Hepatic stellate cell (primary cell): ENCODE data around the gene OPN1LW.
A peak's percentile ranks its signal among the peaks of the same experiment; 100 is the strongest.
"Not testable (repeated sequence)": the region's sequence is repeated elsewhere in the genome, so short reads cannot be mapped to it uniquely, and the experiment has no call there.

Experiments
- DNase-seq: peaks from one replicate; pipeline ENCODE4 v3.0.0; 2011; ENCODE audit warnings: low spot score

Gene OPN1LW

DNA sequence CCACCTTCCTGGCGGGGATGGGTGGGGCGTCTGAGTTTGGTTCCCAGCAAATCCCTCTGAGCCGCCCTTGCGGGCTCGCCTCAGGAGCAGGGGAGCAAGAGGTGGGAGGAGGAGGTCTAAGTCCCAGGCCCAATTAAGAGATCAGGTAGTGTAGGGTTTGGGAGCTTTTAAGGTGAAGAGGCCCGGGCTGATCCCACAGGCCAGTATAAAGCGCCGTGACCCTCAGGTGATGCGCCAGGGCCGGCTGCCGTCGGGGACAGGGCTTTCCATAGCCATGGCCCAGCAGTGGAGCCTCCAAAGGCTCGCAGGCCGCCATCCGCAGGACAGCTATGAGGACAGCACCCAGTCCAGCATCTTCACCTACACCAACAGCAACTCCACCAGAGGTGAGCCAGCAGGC is at the start of gene OPN1LW:
TSS of gene OPN1LW (plus strand) at position 234 of the 400 bp plus-strand sequence. CDS start at position 275, 41 bp downstream.
- not testable (repeated sequence) for DNase-seq

GRCh38 chrX:154094833-154095232 is 49.2 kb upstream of the OPN1LW start:
- no peak for DNase-seq

- DNase-seq: peak; percentile 33
Measured at GRCh38 chrX:154096140-154097002, 47.7 kb upstream of the OPN1LW start.

DNA sequence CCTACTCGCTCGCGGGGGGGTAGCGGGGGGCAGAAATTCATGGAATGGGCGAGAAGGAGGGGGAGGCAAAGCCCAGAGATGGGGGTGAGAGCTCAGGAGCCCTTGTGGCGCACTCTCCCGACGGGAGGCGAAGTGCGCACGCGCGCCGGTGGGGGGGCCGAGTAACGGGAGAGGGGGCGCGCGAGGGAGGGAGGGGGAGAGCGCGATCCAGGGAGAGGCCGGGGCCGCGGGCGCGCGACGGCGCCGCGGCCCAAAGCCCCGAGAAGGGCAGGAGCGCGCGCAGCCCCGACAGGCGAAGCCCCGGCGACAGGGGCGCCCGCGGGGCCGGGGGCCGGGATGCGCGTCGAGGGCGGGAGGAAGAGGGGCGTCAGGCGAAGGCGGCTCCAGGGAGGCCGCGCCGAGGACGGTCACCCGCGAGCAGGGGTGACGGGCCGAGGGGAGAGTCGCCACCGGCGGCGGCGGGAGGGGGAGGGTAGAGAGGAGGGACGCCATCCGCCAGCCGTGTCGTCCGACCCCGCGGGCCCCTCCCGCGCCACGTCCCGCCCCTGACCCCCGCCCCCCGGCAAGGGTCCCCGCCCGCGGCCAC is 46.9 kb upstream of the OPN1LW start:
- DNase-seq: peak; percentile 79

GRCh38 chrX:154097589-154098541 is 46.2 kb upstream of the OPN1LW start, which contains the start of gene MECP2:
Gene MECP2 (minus strand): TSS chrX:154097717.
- peak; percentile 96 for DNase-seq

GRCh38 chrX:154098551-154098950 is 45.5 kb upstream of the OPN1LW start:
- no peak for DNase-seq

DNA sequence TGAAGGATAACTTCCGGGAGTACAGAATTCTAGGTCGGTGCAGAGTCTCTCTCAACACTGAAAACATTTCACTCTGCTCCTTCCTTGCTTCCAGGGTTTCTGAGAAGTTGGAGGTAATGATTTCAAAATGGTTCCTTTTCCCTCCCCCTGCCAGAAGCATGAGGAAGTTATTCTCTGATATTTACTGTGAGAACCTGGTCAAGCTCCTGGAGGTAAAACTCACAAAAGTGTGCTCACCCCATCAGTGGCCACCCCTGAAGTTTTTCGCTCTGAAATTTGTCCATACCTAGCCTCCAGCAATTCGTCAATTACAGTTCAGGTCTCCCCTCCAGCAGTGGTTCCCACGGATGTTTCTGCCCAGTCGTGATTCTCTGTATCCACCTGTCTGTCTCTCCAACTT is 30.3 kb upstream of the OPN1LW start:
- DNase-seq: no peak

- DNase-seq: no peak
Measured at GRCh38 chrX:154114652-154115051, 29.4 kb upstream of the OPN1LW start.

DNA sequence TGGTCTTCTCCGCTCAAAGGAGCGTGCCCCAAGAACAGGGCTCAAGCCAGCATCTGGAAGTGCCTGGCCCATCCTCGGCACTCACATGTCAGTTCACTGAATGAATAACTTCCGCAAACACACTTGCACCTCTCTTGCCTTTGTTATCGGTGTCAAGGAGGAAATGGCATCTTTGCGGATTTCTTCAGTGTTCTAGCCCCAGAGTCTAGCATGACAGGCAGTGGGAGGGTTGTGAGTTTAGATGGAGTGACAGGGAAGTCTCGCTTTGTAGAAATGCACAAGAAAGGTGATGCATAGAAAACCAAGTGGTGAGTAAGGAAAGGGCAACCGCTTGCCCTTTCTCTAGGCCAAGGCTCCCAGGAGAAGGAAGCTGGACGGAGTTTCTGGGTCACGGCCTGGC is 29.0 kb upstream of the OPN1LW start:
- DNase-seq: no peak

DNA sequence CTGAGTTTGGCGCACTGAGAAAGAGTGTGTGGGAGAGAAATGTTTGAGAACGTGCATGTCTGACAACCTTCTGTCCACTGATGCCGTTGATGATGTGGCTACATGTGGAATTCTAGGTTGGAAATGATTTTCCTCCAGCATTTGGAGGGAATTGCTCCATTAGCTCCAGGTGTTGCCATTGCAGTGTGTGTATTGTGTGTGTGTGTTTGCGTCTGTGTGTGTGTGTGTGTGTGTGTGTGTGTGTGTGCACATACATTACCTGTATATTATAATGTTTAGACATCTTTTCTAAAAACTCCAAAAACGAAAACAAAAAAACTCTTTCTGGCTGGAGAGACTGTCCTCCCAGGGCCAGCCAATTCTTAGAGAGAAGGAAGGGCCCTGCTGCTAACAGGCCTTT is 28.3 kb upstream of the OPN1LW start:
- DNase-seq: no peak

DNA sequence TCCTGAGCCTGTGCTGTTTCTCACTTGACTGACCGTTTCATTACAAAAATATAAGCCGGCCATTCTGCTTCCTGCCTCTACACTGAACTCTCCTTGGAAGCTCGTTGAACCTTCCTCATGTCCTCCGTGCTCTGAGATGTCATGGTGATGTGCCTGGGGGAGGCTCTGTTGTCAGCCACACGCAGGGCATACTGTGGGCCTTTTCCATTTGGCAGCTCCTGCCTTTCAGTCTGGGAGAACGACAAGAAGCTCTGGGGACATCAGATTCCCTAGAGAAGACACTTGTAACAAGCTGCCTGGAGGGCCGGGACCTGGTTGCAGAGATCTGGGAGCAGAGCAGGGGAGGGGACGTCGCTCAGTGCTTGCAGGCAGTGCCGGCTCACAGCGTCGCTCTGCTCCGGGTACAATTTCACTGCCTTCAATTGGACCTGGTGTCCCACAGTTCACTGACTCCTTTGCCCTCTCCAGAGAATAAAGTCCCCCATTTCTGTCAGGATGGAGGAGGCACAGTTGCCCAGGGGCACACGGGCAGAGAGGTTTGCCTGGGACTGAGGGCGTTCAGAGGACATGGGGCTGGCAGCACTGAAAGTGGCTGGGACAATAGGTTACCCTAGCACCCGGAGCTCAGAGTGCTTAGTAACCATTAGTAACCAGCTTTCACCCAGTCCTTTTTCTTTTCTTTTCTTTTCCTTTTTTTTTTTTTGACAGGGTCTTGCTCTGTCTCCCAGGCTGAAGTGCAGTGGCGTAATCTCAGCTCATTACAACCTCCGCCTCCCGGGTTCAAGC is 27.4 kb upstream of the OPN1LW start:
- DNase-seq: no peak

GRCh38 chrX:154117566-154117965 is 26.5 kb upstream of the OPN1LW start:
- DNase-seq: no peak

- no peak for DNase-seq
Measured at GRCh38 chrX:154120567-154120966, 23.5 kb upstream of the OPN1LW start.

DNA sequence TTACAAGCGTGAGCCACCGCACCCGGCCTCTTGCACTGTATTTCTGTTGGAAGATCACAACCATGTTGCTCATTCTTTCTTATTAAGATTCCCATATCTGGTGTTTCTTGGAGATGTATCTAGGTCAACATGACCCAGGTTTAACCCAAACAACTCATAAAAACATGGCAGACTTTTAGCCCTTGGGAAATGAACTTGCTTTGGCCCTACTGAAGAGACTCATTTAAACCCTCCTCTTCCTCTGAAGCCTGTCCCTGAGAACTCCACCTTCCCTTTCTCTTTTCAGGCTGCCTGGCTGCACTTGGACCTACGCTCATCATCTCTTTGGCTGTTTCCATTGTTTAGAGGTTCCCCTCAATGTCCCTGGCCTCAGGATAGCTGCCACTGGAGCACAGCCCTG is 22.8 kb upstream of the OPN1LW start:
- no peak for DNase-seq

GRCh38 chrX:154121961-154122360 is 22.1 kb upstream of the OPN1LW start:
- no peak for DNase-seq

DNA sequence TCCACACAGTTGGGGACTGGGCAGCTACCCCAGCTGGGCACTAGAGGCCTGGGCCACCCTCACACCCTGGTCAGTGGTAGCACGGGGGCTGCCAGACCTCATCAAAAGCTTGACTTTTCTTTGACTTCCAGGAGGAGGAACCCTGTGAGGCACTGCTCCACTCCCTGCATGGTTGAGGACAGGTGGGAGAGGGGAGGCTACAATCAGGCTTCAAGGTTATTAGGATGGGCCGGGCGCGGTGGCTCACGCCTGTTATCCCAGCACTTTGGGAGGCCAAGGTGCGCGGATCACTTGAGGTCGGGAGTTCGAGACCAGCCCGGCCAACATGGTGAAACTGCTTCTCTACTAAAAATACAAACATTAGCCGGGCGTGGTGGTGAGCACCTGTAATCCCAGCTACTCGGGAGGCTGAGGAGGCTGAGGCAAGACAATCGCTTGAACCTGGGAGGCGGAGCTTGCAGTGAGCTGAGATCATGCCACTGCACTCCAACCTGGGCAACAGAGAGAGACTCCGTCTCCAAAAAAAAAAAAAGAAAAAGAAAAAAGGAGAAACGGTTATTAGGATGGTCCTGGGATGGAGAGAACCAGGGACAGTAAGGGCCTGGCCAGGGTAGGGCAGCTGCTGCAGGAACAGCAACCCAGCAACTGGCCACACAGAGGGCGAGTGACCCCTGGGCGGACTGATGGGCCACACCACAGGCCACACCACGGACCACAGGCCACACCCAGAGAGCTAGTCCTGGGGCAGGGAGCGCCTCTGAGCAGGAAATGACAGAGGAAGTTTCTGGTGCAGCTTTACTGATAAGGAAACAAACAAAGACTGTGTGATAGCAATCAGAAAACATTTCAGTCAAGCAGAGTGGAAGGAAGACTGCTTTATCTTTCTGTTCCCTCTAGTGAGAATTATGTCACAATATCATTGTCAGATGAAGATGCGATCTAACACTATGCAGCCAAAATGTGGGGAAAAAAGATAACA is 20.5 kb upstream of the OPN1LW start:
- no peak for DNase-seq

- DNase-seq: no peak
Measured at GRCh38 chrX:154125391-154126040, 18.5 kb upstream of the OPN1LW start.

DNA sequence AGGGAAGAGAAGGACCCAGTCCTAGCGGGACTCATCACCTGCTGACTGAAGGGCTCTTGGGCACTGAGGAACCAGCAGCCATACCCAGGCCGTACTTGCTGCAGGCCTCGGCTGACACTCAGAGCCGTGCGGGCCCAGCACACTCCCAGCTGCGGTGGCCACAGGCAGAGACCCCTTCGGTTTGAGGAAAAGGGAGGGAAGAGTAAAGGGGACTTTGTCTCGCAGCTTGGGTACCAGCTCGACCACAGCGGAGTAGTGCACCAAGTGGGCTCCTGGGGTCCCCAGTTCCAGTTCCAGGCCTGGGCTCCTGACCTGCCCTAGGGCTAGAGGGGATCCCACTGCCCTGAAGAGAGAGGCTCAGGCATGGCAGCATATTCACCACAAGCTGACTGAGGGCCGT is 17.9 kb upstream of the OPN1LW start:
- no peak for DNase-seq

- no peak for DNase-seq
Measured at GRCh38 chrX:154131955-154132354, 12.1 kb upstream of the OPN1LW start.

GRCh38 chrX:154132366-154132765 is 11.7 kb upstream of the OPN1LW start:
- DNase-seq: no peak
